CD4-positive, alpha-beta T cell treated with Interleukin-12 subunit alpha and Interleukin-12 subunit beta, for 1 hour (primary cell): ENCODE measurements around the gene PLA2G4B.
A peak's percentile ranks its signal among the peaks of the same experiment; 100 is the strongest.

Experiments
- DNase-seq: peaks from one replicate; pipeline ENCODE4 v3.0.0-alpha.2; 2020

The PLA2G4B gene

DNA sequence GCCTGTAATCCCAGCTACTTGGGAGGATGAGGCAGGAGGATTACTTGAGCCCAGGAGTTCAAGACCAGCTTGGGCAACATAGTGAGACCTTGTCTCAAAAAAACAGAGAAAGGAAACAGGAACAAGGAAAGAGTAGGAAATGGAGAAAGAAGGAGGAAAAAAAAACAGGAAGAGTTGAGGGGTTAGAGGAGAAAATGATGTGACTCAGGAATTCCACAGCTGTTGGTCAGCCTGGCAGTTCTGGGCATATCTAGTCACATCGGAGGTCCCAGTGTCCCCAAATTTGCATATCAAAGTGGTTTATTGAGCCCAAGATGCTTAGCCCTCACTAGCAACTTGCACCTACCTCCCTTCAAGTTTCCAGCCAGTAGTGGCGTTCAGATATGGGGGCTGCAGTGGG is 29.5 kb upstream of the PLA2G4B start:
- no peak for DNase-seq

DNA sequence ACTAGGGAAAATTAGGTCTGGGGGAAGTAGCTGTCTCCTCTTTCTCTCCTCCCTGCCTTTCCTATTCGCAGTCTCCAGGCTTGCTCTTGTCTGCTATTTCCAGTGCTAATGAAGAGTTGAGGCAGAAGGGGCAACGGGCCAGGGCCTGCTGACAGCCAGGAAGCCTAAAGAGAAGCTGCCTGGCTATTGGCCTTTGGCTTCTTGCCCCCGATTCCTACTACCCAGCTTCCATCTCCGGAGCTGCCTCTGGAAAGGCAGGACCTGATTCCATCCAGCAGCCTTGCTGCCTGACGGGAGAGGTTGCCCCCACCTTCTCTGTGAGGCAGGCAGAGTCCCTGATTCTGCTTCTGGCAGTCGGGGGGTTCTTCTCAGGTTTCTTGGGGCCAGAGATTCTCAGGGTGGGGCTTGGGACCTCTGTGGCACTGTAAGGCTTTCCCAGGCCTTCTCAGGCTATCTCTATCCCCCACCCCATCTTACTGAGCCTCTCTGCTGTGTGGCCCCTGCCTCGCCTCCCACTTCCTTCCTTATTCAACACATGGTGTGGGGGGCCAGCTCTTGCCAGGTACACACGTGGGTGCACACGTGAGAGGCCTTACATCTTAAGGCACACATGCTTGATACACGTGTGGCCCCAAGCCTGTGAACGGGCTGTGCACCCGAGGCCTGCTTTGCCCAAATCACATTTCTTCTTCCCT is 29.0 kb upstream of the PLA2G4B start:
- no peak for DNase-seq

DNA sequence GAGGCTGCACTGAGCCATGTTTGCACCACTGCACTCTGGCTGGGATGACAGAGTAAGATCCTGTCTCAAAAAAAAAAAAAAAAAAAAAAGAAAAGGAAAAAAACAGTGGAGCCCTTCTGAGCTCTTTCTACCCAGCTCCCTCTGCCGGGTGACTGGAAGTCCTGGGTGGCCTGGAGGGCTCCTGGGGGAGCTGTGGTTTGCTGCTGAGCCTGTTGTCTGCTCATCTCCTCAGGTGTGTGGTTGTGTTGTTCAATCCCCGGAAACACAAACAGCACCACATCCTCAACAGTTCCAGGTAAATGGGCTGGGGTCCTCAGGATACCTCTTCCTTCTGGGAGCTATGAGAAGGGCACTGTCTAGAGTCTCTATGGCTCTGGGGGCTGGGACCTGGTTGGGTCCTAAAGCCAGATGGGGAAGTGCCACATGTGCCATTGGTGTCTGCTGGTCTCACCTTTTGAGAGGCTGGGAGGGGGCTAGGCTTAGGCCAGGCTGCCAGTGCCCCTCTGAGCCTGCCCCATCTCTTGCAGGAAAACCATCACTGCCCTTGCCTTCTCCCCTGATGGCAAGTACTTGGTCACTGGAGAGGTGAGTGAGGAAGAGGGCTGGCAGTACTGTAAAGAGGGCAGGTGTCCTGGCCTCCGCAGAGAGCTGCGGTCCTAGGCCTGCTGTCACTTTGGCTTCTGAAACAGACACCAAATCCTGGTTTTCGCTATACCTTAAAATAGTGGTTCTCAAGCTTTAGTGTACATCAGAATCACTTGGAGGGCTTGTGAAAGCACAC is 27.8 kb upstream of the PLA2G4B start:
- DNase-seq = no peak

DNA sequence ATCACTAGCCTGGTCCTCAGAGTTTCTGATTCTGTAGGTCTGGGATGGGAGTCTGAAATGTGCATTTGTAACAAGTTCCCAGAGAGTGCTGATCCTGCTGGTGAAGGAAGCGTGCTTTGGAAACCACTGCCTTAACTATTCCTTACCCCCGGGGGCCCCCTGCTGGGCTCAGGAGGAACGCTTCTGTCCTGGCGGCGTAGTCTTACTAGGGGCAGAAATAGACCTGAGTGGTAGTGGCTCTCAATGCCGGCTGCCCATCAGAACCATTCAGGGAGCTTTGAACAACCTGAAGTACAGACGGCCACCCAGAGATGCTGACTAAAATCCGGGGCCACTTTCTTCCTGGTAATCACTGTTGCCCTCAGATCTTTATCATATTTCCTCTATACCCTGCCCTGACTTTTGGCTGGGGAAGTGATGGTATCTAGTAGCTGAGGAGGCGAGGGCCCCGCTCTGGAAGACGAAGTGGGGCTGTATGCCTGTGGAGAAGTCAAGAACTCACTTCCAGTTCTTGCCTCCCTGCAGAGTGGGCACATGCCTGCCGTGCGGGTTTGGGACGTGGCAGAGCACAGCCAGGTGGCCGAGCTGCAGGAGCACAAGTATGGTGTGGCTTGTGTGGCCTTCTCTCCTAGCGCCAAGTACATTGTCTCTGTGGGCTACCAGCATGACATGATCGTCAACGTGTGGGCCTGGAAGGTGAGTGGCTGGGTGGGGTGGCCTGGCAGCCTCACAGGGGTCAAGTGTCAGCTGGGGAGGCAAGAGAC is 27.0 kb upstream of the PLA2G4B start:
- peak; percentile 78 for DNase-seq

DNA sequence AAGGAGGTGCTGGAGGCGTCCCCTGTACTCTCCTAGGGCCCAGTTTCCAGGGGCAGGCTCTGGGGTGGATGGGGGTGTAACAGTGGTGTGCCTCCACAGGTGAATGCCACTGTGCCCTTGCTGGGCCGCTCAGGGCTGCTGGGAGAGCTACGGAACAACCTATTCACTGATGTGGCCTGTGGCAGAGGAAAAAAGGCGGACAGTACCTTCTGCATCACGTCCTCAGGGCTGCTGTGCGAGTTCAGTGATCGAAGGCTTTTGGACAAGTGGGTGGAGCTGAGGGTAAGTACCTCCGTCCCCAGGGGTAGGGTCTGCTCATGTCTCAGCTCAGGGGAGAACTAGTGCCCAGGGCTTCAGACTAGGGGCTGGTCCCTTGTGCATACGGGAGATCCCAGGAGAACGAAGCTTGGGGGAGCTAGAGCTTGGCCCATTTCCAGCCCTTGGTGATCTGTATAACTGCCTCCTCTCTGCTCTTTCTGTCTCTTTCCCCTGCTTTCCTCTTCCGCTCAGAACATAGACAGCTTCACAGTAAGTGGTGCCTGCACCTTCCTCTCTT is 25.7 kb upstream of the PLA2G4B start:
- no peak for DNase-seq

DNA sequence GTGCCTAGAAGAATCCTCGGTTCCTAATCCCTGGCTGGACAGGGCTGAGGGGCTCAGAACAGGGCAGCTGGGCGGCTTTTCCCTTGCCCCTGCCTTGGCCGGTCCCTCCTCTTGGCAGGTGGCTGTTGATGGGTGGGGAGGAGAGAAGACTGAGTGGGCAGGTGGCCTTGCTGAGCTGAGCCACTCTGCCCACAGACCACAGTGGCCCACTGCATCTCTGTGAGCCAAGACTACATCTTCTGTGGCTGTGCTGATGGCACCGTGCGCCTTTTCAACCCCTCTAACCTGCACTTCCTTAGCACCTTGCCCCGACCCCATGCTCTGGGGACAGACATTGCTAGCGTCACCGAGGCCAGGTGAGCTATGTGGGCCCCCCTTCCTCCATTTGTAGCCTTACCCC is 25.2 kb upstream of the PLA2G4B start:
- DNase-seq = no peak

DNA sequence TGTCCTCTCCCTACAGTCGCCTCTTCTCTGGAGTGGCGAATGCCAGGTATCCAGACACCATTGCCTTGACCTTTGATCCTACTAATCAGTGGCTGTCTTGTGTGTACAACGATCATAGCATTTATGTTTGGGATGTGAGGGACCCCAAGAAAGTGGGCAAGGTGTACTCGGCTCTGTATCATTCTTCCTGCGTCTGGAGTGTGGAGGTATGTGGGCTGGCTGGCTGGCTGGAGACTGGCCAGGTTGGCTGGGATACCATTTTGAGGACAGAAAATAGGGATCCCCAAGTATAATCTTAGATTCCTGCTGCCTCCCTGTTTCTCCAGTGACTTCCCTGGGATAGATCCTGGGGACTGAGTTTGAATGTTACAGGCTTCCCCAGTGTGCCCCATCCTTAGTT is 24.1 kb upstream of the PLA2G4B start:
- DNase-seq = no peak

DNA sequence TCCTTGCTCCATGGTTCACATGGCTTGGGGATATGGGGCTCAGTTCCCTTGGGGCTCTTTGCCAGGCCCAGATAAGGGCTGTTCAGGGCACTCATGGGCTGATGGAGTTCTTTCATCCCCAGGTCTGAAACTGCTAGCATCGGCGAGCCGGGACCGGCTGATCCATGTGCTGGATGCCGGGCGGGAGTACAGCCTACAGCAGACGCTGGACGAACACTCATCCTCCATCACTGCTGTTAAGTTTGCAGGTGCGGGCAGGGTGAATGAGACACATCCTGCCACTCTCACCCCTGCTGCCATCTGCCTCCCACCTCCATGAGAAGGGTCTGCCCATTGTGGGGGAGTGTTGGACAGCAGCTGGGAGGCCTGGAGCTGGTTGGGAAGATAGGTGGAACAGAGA is 21.9 kb upstream of the PLA2G4B start:
- no peak for DNase-seq

DNA sequence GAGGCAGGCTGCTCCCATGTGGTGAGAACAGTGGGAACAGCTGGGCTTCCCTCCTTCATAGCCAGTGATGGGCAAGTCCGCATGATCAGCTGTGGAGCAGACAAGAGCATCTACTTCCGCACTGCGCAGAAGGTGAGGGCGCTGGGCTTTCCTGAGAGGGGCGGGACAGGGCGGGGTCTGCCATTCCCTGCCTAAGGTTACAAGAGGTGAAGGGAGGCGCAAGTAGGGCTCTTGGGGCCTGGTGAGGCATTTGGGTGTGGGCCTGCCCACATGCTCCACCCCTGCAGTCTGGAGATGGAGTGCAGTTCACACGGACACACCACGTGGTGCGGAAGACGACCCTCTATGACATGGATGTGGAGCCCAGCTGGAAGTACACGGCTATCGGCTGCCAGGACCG is 21.3 kb upstream of the PLA2G4B start:
- no peak for DNase-seq

DNA sequence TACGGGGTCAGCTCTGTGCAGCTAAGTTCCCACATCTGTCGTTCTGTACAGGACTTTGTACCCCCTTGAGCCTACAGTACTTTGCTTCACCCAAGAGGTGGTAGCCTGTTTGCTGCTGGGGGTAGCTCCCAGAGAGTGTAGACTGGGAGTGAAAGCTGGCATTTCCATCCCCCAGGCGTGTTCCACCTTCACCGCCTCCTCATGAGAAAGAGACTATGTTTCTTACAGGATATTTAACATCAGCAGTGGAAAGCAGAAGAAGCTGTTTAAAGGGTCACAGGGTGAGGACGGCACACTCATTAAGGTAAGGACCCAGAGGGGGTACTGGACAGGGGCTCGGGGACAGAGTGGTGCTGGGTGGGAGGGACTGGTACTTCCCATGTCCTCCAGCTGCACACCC is 20.9 kb upstream of the PLA2G4B start:
- DNase-seq = no peak

DNA sequence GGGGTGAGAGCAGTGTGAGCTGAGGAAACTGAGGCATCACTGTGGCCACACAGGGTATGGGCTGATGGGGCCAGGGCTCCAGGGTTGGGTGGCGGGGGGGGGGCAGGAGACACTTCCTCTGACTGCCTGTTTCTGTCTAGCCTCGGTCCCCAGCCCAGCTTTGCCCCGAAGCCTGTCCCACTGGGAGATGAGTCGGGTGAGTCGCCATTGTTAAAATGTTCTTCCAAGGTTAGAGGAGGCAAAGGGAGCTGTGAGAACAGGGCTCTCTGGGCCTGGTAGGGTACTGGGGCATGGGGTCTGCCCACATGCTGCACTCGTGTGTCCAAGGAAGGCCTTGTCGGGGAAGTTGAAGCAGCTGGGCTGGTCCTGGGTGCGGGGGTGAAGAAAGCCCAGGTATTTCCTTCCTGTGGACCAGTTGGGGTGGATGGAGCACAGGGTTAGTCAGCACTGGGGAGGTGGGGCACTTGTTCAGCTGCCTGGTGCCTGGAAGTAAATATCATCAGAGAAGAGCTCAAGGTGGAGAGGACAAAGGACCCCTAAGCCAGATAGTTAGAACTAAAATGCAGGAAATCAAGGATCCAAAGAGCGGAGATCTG is 19.1 kb upstream of the PLA2G4B start:
- DNase-seq = no peak

DNA sequence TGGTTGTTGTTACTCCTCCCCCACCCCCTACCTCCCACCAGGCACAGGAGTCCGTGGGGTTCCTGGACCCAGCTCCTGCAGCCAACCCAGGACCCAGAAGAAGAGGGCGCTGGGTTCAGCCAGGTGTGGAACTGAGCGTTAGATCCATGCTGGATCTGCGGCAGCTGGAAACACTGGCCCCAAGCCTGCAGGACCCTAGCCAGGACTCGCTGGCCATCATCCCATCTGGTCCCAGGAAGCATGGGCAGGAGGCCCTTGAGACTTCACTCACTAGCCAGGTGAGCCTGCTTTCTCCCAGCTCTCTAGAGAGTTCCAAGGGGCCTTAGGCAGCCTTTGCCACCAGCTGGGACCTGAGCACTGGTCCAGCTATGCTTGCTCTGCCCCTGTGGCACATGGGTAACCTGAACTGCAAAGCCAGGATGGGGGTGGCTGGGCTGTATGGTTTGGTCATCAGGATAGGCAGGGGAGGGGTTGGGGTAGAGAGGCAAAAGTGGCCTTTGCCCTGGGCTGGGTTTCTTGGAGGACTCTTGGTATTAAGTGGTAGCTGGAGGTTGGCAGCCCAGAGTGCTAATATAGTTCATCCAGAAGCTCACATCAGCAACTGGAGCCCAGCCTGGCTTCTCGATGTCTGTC is 17.7 kb upstream of the PLA2G4B start:
- no peak for DNase-seq

DNA sequence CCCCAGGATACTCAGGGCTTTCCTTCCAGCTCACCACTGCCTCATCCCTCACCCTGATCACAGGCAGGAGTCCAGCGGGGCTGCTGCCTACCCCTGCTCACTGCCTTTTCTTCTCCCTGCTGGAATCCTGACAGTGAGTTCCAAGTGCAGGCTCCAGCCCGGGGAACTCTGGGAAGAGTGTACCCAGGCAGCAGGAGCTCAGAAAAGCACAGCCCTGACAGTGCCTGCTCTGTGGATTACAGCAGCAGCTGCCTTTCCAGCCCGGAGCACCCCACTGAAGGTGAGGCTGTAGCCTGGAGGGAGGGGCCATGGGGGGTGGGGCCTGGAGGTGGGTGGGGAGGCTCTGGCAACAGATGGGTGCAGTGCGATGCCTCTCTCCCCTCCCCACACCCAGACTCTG is 16.8 kb upstream of the PLA2G4B start:
- no peak for DNase-seq

DNA sequence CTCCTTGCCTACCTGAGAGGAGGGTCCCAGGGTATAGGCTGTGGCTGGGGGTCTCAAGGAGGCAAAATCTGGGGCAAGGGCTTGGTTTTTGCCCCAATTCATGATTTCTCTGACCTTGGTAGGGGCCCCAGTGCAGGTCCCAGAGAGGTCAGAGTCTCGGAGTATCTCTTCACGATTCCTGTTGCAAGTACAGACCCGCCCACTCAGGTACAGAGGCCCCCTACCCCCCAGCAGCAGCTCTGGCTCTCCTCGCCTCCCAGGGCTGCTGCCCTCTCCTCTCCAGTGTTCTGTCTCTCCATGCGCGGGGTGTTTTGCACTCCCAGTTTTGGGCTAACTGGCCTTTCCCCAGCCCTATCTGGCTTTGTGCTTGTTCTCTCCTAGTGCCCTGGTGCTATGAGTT is 16.2 kb upstream of the PLA2G4B start:
- no peak for DNase-seq

DNA sequence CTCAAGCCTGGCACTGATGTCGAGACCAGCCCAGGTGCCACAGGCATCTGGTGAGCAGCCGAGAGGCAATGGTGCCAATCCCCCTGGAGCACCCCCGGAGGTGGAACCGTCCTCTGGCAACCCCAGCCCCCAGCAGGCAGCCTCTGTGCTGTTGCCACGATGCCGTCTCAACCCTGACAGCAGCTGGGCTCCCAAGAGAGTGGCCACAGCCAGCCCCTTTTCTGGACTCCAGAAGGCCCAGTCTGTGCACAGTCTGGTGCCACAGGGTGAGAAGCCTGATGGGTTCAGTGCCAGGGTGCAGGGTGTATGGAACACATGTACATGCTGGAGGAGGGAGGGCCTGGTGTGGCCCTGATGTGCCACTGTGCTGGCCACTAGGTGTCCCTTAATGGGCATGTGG is 15.7 kb upstream of the PLA2G4B start:
- no peak for DNase-seq

DNA sequence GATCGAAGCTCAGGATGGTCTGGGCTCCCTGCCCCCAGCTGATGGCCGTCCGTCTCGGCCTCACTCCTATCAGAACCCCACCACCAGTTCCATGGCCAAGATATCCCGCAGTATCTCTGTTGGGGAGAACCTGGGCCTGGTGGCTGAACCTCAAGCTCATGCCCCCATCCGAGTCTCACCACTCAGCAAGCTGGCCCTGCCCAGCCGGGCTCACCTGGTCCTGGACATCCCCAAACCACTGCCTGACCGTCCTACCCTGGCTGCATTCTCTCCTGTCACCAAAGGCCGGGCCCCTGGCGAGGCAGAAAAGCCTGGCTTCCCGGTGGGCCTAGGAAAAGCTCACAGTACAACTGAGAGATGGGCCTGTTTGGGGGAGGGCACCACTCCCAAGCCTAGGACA is 15.1 kb upstream of the PLA2G4B start:
- DNase-seq = no peak

DNA sequence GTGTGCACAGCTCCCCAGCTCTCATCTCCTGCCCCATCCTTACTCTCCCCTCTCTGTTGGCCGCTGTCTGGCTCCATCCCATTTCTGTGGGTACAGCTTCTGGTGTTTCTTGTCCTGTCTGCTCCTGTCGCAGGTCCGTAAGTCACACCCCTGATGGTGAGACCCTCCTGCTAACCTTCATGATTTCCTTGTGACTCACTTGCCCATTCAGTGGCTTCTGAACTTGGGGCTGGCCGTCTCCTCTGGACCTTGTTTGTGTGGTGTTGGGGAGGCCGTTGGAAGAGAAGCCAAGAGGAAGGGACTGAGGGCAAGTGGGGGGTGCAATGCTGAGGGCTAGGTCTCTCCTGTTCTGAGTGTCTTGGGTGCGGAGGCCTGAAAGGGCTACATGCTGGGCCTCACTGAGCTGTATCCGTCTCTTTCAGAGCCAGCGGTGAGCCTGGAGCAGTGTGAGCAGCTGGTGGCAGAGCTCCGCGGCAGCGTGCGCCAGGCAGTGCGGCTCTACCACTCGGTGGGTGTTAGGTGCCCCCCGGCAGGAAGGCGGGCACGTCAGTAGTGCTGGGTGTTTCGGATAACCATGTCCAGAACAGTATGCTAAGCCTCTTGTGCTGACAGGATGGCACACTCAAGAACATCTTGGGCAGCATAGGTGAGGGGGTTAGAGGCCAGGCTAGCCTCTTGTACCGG is 14.4 kb upstream of the PLA2G4B start:
- DNase-seq = no peak

DNA sequence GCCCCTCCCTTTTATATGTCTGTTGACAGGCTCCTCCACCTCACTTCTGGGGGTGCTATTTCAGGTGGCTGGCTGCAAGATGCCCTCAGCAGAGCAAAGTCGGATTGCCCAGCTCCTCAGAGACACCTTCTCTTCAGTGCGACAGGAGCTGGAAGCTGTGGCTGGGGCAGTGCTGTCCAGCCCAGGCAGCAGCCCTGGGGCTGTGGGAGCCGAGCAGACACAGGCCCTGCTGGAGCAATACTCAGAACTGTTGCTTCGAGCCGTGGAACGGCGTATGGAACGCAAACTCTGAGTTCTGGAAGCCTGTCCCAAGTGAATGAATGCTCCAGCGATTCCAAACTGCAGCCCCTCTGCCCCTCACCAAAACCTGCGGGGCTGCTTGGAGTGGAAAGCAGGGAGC is 13.5 kb upstream of the PLA2G4B start:
- no peak for DNase-seq

DNA sequence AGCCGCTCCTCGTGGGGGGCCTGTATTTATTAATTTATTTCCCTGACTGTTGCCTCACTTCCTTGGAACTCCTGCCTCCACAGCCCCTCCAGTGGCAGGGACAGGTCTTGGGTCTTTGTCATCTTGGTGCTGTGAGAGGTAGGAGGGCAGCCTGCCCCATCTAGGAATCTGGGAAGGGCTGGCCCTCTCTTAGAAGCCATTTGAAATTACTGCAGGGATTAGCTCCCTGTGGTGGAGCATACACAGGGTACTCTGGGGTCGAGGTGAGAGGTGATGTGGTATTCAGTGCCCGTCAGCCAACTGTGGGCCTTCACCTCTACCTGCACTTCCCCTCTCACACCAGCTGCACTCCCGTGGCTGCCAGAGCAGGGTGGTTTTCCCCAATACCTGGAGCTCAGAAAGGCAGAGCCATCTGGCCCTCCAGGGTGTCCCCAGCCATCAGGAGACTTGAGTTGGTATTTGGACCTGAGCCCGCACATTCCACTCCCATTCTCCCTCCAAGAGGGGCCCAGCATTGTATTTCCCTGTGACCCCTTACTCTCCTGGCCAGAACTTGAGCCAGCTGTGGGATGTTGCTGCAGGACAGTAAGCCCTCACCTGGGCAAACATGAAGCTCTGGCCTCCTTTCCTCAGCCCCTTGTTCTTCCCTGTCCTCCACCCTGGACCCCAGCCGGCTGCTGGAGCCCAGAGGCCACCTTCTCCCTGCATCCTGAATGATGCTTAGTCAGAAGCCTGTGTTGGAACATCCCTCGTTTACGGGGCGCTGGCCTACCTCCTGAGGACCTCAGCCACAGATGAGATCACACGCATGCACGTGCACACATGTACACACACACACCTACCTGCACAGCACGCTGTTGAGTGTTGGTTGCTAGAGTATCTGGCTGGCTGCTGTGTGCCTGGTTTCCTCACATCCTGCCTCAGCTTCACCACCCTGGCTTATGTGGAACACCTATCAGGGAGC is 12.8 kb upstream of the PLA2G4B start:
- DNase-seq = no peak

DNA sequence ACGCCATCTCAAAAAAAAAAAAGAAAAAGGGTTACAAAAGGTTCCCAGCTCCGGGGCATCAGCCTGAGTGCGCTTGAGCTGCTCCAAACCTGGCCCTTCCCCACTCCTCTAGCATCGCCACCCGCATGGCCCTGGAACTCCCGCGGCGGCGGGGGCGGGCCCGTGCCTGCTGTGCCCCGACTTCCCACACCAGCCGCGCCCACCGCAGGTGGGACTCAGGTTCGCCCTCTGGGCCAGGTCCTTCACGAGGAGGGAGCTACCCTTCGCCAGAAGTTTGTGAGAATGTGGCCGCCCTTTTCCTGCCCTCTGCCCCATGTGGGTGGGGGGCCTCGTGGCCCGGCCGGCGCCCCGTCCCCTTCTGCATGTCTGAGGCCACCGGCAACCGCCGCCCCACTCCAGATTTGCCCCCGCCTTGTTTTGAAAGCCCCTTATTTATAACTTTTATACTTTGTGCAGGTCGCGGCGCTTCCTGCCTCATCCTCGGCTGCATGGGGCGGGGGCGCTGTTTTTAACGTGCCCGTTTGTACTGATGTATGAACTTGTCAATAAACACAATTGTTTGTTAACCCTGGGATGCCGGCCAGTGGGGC is 11.3 kb upstream of the PLA2G4B start:
- DNase-seq = no peak
